ENCODE data around the gene MCAM.
A peak's percentile ranks its signal among the peaks of the same experiment; 100 is the strongest.

Gene MCAM

GRCh38 chr11:119266517-119267255, 50.2 kb downstream of the MCAM start:
- H3K4me3 ChIP-seq (ENCODE audit: low read length), result no peak overlapping the region
- peaks cover 45% of the 10 kb centered on the region for H3K4me1 ChIP-seq (ENCODE audit: control insufficient read depth, low read length)
- H3K27ac ChIP-seq (ENCODE audit: low read depth, low read length), result no peak overlapping the region
- no peaks in the 10 kb centered on the region for H3K9me2 ChIP-seq (replicated peaks; ENCODE audit: control insufficient read depth, low read length)
- TF ChIP-seq EZH2phosphoT487 (IDR thresholded peaks at IDR 0.05; ENCODE audit: borderline replicate concordance, low read length) (no peak), CTCF (IDR thresholded peaks at IDR 0.05; ENCODE audit: low read depth, low read length, poor library complexity, severe bottlenecking) (no peak)
- H3K4me2 ChIP-seq (ENCODE audit: low read length), result no peak overlapping the region
- no peaks in the 10 kb centered on the region for H3K27me3 ChIP-seq (ENCODE audit: control insufficient read depth, low read length)
- H3K36me3 ChIP-seq (ENCODE audit: control insufficient read depth, low read length), result no peaks in the 10 kb centered on the region
- H3K79me2 ChIP-seq (ENCODE audit: control insufficient read depth, low read length), result peaks cover 68% of the 10 kb centered on the region
- peaks cover 14% of the 10 kb centered on the region; the same call in 1 of the 2 replicates for H4K20me1 ChIP-seq (ENCODE audit: control insufficient read depth, insufficient read depth, low read depth, low read length)
- H3K9me3 ChIP-seq (ENCODE audit: control insufficient read depth, insufficient read depth, low read length), result no peaks in the 10 kb centered on the region
- H3F3A ChIP-seq (ENCODE audit: control insufficient read depth, insufficient read depth), result peaks cover 13% of the 10 kb centered on the region

- no peaks in the 10 kb centered on the region for H3K9me2 ChIP-seq (replicated peaks; ENCODE audit: control insufficient read depth, low read length)
- peaks cover 51% of the 10 kb centered on the region for H3K4me1 ChIP-seq (ENCODE audit: control insufficient read depth, low read length)
- no peak overlapping the region for H3K27ac ChIP-seq (ENCODE audit: low read depth, low read length)
- no peak overlapping the region for H3K4me2 ChIP-seq (ENCODE audit: low read length)
- no peak overlapping the region for H3K4me3 ChIP-seq (ENCODE audit: low read length)
- no peaks in the 10 kb centered on the region for H3K27me3 ChIP-seq (ENCODE audit: control insufficient read depth, low read length)
- peaks cover 75% of the 10 kb centered on the region for H3K79me2 ChIP-seq (ENCODE audit: control insufficient read depth, low read length)
- no peaks in the 10 kb centered on the region for H3K9me3 ChIP-seq (ENCODE audit: control insufficient read depth, insufficient read depth, low read length)
- peaks cover 12% of the 10 kb centered on the region for H3F3A ChIP-seq (ENCODE audit: control insufficient read depth, insufficient read depth)
- no peak for TF ChIP-seq EZH2phosphoT487 (IDR thresholded peaks at IDR 0.05; ENCODE audit: borderline replicate concordance, low read length)
- no peak for TF ChIP-seq CTCF (IDR thresholded peaks at IDR 0.05; ENCODE audit: low read depth, low read length, poor library complexity, severe bottlenecking)
- H3K36me3 ChIP-seq (ENCODE audit: control insufficient read depth, low read length), result no peaks in the 10 kb centered on the region
- peaks cover 14% of the 10 kb centered on the region; the same call in 1 of the 2 replicates for H4K20me1 ChIP-seq (ENCODE audit: control insufficient read depth, insufficient read depth, low read depth, low read length)
Observed at GRCh38 chr11:119266063-119266462, 50.9 kb downstream of the MCAM start.

GRCh38 chr11:119263352-119263940, 53.5 kb downstream of the MCAM start:
- H3K9me2 ChIP-seq (replicated peaks; ENCODE audit: control insufficient read depth, low read length), result no peaks in the 10 kb centered on the region
- no peaks in the 10 kb centered on the region for H3K27me3 ChIP-seq (ENCODE audit: control insufficient read depth, low read length)
- no peaks in the 10 kb centered on the region for H3K36me3 ChIP-seq (ENCODE audit: control insufficient read depth, low read length)
- H3K9me3 ChIP-seq (ENCODE audit: control insufficient read depth, insufficient read depth, low read length), result no peaks in the 10 kb centered on the region
- peaks cover 78% of the 10 kb centered on the region for H3K4me1 ChIP-seq (ENCODE audit: control insufficient read depth, low read length)
- H3K4me2 ChIP-seq (ENCODE audit: low read length), result peak overlapping the region; percentile 79
- H3K27ac ChIP-seq (ENCODE audit: low read depth, low read length), result peak overlapping the region; percentile 27
- H4K20me1 ChIP-seq (ENCODE audit: control insufficient read depth, insufficient read depth, low read depth, low read length), result peaks cover 18% of the 10 kb centered on the region; the same call in 1 of the 2 replicates
- peaks cover 12% of the 10 kb centered on the region for H3F3A ChIP-seq (ENCODE audit: control insufficient read depth, insufficient read depth)
- TF ChIP-seq CTCF (IDR thresholded peaks at IDR 0.05; ENCODE audit: low read depth, low read length, poor library complexity, severe bottlenecking) (no peak), EZH2phosphoT487 (IDR thresholded peaks at IDR 0.05; ENCODE audit: borderline replicate concordance, low read length) (no peak)
- H3K79me2 ChIP-seq (ENCODE audit: control insufficient read depth, low read length), result peaks cover 92% of the 10 kb centered on the region
- H3K4me3 ChIP-seq (ENCODE audit: low read length), result peak overlapping the region; percentile 60

All from DOHH2 (cell line).